ENCODE results near the gene DGCR2.
"Not testable (repeated sequence)": the region's sequence is repeated elsewhere in the genome, so short reads cannot be mapped to it uniquely, and the experiment has no call there.

The DGCR2 gene

DNA sequence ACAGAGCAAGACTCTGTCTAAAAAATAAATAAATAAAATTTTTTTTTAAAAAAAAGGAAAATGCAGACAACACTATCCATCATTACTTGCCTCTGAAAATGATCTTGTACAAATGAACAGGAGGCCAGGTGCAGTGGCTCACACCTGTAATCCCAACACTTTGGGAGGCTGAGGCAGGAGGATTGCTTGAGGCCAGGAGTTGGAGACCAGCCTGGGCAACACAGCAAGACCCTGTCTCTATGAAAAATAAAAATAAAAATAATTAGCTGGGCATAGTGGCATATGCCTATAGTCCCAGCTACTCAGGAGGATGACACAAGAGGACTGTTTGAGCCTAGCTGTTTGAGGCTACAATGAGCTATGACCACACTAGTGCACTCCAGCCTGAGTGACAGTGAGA lies 49.4 kb downstream of the DGCR2 start:
- DNase-seq: not testable (repeated sequence)

DNA sequence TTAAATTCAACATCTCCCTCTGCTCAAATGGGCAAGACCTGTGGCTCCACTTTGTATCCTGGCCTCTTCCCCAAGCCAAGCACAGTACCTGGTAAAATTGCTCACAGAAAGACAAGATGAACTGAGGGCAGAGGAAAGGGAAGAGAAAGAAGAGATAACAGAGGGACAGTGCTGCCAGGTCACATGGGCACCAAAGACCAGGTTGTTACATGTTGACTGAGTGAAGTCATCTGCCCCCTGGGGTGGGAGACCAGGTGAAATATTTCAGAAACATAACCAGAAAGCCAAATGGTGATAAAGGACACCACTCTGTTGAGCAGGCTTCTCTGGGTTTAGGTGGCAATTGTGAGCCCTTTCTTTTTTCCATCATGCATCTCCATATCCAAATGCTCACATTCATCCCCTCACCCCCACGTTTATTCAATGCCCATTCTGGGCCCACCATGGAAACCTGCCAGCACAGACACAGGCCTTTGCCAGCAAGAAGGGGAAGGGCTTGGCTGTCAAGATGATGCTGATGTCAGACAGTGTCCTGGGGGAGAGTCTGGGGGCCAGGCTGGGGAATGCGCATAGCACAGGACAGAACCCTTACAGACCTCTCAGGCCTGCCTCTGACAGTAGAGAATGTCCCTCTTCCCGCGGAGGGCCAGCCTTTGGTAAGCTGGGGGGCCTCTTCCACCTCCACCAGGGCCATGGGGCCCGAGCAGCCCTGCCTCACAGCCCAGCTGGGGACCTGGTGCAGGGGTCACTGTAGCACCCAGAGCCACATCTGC lies 51.6 kb downstream of the DGCR2 start:
- DNase-seq: no peak

DNA sequence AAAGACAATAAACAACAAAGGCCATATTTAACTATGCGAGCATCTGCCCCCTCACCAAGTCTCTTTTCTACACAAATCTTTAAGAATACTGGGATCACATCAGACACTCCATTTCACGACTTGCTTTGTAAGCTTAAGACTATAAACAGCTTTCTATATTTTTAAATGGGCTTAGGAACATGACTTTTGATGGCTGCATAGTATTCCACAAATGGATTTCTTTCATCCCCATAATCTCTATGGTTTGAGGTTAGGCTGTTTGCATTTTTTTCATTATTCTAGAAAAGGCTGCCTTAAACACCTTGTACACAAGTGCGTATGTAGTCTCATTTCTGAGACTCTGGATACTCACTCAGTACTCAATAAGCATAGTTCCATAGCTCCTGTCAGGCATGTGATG lies 52.8 kb downstream of the DGCR2 start:
- no peak for DNase-seq

DNA sequence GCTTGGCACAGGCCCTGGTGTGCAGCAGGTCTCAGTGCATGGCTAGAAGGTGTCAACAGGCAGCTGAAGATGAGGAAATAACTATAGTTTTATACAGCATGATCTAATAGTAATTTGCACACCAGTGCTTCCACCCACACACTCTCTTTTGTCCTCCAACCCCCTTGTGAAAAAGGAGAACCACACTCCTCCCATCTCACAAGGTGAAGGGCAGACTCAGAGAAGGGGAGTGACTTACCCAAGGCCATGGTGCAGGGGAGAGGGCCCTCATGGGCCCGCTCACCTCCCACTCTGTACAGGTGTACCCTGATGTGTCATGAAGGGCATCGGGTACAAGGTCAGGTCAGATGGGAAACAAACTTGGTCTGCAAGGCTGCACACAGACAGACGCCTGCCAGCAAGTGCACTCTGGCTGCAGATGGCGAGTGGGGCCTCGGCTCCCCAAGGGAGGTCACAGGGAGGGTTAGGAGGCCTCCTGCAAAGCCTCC lies 53.4 kb downstream of the DGCR2 start:
- DNase-seq: no peak

DNA sequence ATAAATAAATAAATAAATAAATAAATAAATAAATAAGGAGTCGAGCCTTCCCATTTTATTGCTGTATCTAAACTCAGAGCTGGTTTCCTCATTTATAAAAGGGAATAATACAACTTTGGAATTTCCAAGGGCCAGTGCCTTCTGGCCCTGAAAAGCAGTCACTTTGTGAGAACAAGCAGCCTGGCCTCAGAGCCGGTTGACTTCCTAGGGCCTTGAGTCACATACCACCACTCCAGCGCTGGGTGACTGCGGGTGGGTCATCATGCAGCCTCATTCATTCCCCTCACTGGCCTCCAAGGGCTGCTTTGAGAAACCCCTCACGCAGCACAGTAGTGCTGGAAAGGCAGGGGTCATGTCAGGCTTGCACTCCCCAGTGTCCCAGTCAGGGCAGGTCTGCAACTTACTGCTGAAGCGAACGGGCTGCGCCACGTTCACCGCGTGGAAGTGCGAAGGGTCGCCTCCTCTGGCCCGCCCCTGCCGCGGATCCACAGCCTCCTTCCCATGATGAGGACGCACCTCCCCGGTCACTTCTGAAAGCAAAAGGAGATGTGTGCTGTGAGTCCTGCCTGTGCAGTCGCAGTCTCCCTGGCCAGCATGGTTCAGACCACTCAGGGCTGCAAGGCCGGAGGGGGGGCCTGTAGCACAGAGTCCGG lies 54.4 kb downstream of the DGCR2 start:
- DNase-seq: no peak

DNA sequence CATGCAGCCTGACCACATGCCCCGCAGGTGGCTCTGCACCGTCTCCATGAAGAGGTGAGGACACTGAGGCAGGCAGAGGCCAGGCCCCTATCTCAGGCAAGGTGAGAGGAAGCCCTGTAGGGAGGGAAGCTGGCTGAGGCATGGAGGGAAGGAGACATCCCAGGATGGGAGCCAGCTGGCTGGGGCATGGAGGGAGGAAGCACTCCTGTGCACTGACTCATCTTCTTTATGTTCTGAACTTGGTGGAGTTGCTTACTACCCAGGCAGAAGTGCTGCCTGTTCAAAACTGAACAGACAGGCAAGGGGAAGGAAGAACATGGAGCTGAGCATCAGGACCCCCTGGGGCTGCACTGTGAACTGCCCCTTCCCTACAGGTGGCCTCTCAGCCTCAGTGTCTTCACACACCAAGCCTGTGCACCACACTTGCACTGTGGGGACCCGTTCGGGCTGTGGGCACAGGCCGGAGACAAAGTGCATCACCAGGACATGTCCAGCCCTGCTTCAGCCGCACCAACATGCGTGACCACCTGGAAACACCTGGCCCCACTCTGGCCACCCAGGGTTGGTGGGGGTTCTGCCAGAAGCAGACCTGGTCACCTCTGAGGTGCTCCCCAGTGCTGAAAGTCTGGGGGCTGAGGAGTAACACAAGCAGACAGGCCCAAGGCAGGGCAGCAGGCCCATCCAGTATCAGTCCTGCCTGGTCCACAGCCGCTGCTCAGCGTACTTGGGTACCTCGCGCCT lies 55.5 kb downstream of the DGCR2 start:
- no peak for DNase-seq

DNA sequence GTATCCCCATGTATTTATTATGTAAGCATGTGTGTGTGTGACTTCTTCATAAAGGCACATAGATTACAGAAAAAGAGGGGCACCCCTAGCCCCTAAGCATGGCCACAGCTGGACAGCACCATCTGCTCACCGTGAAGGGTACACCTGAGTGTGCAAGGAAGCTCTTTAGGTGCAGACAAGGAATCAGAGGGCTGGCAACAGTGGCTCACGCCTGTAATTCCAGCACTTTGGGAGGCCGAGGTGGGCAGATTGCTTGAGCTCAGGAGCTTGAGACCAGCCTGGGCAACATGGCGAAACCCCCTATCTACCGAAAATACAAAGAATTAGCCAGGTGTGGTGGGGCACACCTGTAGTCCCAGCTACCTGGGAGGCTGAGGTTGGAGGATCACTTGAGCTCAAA lies 56.3 kb downstream of the DGCR2 start:
- DNase-seq: no peak

DNA sequence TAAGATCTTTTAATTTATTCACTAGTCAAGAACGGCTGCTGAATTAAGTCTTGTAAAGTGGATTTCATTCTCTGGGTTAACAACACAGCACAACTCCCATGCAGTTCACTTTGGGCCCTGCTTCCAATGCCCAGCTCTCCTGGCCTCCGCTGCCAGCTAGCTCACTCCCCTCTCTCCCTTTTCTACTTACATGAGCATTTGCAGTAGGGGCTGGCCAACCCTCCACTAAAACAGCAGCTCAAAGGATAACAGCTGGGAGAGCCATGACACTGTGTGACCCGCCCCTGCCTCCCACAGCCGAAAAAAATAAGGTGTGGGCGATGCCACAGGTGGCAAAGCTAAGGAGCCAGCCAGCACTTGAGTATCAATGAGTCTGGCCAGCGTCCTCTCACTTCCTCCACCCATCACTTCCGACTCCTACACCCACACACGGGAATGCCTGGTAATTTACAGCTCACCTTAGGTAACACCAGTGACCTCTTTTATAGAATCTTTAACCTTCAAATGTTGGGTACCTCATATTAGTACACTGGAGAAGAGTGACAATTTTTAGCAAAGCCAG lies 56.8 kb downstream of the DGCR2 start:
- no peak for DNase-seq

DNA sequence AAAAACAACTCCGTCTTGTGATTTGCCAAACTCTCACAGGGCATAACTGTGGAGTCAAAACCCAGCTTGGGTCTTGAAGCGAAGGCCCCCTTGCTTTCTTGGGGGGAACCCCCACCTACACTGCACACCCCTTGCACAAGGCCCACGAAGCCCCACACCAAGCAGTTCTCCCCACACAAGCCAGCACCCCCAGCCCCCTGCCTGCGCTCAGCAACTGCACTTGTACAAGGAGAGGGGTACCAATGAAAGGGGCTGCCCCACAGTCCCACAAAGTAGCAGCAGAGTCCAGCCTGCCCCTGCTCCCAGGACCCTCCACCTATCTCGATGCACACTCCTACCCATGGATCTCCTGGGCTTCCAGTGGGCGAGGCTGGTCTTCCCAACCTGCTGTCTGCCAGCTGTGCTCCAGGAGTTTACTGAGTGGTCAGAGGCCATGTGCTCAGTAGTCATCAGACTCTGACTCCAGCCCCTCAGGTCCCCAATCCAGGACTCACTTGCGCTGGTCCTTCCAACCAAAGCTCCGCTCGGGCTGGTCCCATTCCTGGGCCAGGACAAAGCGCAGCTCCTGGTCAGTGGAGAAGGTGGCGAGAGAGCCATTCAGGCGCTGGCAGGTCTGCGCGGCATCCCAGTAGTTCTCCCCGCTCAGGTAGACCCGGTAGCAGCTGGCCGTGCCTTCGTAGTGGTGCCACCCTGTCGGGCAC lies 57.7 kb downstream of the DGCR2 start:
- DNase-seq: no peak

DNA sequence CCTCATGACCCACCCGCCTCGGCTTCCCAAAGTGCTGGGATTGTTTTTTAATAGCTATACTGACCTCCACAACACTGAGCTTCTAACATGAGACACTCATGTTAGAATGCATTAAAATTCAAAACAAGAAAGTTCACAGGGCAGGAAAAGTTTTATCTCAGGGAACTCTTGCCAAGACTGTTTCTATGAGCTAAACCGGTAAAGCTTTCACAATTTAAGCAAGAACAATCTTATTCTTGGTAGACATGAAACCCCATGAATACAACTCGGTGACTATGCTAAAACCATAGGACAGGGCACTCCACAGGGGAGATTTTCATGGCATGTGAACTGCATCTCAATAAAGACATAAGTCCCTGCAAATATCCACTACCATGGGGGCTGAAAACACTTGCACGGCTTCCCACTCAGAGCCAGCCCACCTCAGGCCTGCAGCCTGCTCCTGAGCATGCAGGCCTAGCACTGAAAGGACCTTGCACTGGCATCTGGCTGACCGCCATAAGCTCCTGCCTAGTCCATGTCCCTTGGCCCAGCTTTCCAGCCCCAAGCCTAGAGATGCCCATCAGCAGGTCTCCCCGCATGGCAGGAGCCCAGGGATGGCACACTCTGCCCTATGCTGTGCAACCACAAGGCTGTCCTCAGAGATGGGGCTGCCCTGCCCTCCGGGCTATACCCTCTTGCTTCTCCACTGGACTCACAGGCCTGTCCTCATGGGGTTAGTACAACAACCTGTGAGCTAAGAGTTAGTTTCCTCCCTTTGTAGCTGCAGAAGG lies 58.4 kb downstream of the DGCR2 start:
- DNase-seq: no peak

DNA sequence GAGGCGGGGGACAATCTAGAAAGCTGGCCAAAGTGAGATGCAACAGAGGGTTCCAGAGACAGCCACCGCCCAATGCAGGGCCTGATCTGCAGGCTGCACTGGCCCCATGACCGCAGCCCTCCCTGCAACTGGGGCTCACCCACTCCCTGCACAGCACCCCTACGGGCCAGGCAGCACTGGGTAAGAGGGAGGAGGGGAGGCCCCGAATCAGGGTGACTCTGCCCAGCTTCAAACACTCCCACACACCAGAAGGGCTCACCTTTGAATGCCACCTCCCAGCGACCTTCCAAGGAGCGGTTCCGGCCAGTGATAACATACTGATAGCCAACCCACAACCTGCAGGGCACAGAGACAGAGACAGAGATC lies 59.3 kb downstream of the DGCR2 start:
- no peak for DNase-seq

DNA sequence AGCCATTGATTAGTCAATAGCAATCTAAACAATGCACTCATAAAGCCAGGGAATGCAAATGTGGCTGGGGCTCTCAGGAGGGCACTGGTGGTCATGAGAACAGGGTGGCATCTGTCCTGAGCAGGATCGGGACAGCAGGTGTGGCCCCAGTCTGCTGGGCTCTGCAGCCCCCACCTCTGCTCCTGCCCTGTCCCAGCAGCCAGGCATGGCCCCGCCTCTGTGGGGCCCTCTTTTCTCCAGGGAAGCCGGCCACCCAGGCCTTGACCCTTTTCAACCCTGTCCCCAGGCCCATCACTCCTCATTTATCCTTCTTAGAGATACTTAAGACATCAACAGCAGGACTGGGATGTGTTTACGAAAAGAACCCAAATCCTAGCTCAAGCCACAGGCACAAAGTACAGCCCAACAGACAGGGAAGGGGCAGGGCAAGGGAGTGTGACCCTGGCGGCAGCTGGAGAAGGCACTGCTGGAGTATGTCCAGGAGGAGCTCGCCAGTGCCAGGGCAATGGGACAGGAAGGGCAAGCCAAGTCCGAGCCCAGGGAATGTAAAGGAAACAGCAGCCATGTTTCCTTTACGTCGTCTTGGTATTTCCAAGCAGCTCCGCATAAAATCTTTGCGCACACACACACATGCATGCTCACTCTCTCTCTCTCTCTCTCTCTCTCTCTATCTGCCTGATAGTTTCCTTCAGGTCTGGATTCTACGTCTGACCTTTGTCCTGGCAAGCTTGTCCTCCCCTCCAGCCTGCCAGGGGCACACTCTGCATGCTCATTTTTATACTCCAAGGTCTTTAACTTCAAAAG lies 59.9 kb downstream of the DGCR2 start:
- DNase-seq: no peak

DNA sequence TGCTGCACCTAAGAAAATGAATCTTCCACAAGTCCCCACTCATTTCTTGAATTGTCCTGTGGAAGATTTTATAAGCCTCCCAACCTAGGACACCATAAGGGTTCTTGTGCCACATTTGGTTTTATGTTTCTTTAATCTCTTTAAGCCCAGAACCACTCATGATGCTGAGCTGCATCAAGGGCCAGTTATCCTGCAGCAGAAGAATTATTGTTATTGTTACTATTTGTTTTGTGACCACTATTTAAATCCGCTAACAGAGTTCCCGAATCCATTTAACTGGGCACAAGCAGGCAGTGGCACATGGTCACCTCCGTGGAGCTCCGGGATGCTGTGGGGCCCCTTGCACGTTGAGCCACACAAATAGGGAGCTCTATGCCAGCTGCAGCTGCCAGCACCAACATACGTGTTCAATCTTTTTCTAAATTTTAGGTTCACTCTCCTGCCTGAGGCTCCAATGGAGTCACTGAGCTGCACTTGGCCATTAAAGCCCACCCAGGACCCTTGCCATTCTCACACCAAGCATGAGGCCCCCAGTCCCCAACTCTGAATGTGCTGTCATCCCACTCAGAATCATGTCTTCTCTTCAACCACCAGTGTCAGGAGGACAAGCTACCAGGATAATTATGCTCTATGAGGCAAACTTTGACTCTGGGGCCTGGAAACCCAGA lies 60.6 kb downstream of the DGCR2 start:
- DNase-seq: no peak

DNA sequence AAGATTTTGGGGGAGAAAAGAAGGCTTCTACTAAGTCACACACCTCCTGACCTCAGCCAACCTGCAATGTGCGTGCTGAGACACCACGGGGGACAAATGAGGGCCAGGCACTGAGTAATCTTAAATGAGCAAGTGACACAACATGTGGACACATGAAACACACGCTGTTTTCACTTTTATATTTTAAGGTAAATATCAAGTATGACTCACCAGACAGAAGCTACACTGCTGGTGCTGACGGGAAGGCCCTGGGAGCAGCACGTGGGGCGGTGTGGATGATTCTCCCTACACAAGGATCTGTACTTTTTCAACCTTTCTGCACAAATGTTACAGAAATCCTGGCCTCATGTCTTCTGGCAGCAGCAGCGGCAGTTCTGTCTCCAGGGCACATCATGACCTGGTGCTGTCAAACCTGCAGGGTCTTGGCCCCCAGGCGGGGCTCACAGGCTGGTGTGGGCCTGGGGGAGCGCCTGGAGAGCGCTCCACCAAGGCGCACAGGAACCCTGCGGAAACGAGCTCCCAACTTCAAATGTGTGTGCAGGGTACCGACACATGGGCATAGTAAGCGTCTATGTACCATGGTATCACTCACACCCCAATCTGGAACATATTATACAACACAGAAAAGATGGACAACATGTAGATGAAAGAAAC lies 61.7 kb downstream of the DGCR2 start:
- DNase-seq: no peak

DNA sequence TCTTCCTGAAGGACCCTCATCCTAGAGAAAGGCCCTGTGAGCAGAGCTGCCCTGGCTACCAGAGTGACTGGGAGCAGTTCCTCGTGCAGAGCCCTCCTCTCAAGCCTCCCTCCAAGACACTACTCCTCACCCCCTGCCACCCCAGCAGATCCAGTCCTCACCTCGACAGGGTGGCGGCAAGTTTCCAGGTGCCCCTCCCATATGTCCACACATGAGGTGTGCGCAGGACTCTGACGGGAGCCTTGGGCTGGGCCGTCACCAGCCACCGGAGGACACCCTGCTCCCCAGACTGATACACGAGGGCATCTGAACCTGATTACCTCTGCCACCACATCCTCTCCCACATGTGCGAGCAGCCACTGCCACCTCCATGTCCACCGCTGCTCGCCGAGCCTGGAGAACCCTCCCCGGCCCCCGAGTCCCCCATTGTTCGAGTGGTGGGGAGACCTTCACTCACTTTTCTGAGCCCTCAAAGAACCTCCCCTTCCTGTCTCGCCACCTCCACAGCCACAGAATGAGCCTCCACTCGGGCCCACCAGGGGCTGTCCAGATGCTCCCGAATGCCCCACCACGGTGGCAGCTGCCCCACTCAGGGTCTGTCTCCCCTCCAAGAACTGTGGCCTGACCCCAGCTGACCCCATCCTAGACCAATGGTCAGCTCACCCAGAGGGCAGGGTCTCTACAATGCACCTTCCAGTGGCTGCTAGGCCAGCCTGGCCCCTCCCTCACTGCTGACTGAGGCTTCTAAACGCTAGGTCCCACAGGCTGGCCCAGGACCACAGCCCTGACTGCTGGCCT lies 62.5 kb downstream of the DGCR2 start:
- DNase-seq: no peak

DNA sequence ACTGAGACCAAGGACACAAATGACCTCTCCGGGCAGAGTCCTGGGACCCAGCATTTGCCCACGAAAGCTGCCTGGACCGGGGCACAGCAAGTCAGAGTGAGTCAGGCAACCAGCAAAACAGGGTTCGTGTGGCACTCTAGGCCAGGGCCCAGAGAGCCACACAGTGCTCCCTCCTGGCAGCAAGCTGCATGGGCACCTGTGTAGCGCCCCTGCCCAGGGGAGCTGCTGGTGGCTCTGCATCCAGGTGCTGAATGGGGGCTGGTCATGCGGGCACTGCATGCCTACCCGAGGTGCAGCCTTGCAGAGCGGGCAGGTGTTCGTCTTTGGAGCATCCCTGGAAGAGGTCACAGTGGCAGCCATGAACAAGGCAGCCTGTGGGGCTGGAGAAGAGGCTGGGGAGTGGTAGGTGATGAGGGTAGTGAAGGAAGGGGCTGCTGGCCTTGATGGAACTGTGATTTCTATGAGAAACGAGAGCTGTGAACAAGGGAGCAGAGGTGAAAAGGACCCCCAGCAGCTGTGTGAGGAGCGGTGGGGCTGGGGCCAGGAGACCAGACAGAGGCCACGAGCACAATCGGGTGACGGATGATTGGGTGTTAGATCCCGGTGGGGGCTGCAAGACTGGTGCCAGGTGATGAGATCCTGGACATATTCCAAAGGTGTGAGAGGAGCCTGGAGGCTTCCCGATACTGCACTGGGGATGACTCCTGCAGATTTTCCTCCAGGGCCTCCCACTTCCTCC lies 63.3 kb downstream of the DGCR2 start:
- DNase-seq: no peak

DNA sequence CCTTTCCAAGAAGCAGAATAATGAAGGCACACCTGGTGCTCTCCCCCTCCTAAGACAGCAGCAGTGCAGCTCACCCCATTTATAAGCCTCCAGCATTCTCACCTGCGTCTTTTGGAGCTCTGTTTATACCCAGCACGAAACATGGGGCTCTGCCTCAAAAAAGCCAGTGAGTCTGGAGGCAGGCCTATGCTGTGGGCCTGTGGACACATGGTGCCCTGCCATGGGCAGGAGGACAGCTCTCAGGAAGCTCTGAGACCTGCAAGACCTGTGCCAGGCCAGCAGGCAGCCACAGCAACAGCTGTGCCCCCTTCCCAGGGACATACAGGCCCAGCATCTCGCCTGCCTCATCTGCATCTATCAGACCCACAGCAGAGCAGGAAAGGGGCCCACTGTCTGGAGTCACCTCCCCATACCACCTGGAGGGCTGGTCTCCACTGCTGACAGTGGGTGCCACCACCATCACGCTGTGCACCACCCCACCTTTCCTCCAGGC lies 64.2 kb downstream of the DGCR2 start:
- no peak for DNase-seq

DNA sequence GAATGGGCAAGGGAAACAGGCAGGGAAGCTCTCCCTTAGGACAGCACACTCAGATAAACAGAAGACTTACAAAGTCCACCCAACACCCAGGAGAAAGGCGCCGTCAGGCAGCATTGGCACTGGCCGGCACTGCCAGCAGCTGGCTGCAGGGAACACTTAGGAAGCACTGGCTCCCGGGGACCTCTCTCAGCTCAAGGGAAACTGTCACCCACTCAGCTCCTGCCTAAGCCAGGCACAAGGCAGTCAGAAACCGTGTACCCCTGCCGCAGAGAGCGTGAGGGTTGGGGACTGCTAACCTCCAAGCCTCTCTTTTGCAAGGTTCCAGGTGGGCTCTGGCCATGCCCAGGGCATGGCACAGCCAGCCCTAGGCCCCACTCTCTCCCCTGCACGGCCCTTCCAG lies 64.7 kb downstream of the DGCR2 start:
- DNase-seq: no peak
